ENCODE data around the gene IGFBP2.
A peak's percentile ranks its signal among the peaks of the same experiment; 100 is the strongest.
"Not testable (repeated sequence)": the region's sequence is repeated elsewhere in the genome, so short reads cannot be mapped to it uniquely, and the experiment has no call there.

The IGFBP2 gene, protein sequence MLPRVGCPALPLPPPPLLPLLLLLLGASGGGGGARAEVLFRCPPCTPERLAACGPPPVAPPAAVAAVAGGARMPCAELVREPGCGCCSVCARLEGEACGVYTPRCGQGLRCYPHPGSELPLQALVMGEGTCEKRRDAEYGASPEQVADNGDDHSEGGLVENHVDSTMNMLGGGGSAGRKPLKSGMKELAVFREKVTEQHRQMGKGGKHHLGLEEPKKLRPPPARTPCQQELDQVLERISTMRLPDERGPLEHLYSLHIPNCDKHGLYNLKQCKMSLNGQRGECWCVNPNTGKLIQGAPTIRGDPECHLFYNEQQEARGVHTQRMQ

DNA sequence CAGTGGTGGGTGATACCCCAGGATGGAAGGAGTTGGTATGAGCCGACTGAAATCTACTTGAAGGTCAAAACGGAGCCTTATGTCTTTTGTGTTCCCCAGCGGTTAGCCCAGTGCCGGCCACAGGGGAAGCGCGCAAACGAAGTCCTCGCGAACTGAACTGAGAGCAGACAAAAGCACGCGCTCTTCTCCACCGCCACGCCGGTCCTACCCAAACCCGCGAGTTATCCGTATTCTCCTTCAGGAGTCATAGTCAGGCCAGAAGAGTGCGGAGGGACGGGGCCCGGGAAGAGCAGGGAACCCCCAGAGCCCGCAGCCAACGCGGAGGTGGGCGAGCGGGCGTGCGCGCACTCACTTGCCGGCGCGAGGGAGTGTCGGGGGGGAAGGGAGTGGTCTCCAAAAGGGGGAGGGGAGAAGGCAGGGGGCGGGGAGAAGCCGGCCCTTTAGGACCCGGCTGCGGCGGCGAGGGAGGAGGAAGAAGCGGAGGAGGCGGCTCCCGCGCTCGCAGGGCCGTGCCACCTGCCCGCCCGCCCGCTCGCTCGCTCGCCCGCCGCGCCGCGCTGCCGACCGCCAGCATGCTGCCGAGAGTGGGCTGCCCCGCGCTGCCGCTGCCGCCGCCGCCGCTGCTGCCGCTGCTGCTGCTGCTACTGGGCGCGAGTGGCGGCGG lies at the start of gene IGFBP2:
Gene IGFBP2, plus strand, starts transcription at position 469 of the 664 bp plus-strand sequence. Its CDS starts 104 bp downstream, at position 573.
- DNase-seq, result peak; percentile 44

DNA sequence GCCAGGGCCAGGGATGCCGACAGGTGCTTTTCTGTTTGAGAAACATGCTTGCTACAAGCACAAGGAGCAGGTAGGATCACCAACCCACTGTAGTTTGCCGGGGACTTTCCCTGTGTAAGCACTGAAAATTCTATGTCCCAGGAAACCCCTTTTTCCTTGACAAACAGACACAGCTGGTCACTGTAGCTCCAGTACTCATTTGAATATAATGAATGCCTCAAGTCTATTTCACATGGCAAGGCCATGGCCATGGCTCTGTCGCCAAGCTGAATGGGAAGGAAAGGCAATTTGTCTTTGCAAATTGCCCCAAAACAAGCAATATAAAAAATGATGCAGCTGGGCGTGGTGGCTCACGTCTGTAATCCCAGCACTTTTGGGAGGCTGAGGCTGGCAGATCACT lies 49.6 kb upstream of the IGFBP2 start:
- DNase-seq, result no peak

DNA sequence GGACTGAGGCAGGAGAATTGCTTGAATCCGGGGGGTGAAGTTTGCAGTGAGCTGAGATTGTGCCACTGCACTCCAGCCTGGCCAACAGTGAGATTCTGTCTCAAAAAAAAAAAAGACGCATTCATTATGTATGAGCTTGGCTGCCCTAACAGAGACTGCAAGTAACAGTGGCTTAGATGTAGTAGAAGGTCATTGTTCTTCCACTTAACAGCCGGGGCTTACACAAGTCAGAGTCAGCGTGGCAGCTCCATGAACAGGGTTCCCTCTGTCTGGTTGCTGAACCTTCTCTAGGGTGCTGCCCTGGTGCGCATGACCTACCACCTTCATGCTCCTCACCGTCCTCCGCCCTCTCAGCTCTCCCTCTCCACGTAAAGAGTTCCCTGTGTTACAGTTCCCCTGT lies 49.1 kb upstream of the IGFBP2 start:
- no peak for DNase-seq

DNA sequence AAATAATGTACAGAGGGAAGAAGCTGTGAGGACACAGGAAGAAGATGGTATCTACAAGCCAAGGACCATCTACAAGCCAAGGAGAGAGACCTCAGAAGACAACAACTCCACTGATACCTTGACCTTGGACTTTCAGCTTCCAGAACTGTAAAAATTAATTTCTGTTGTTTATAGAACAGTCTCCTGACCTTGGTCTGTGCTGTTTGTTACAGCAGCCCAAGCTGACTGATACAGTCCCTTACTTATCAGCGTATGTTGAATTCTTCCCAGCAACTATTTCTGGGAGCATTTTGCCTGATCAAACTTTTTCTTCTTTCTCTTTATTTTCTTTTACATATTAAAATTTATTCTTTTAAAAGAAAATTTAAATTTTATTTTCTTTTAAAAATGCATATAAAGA lies 47.8 kb upstream of the IGFBP2 start:
- DNase-seq, result no peak

DNA sequence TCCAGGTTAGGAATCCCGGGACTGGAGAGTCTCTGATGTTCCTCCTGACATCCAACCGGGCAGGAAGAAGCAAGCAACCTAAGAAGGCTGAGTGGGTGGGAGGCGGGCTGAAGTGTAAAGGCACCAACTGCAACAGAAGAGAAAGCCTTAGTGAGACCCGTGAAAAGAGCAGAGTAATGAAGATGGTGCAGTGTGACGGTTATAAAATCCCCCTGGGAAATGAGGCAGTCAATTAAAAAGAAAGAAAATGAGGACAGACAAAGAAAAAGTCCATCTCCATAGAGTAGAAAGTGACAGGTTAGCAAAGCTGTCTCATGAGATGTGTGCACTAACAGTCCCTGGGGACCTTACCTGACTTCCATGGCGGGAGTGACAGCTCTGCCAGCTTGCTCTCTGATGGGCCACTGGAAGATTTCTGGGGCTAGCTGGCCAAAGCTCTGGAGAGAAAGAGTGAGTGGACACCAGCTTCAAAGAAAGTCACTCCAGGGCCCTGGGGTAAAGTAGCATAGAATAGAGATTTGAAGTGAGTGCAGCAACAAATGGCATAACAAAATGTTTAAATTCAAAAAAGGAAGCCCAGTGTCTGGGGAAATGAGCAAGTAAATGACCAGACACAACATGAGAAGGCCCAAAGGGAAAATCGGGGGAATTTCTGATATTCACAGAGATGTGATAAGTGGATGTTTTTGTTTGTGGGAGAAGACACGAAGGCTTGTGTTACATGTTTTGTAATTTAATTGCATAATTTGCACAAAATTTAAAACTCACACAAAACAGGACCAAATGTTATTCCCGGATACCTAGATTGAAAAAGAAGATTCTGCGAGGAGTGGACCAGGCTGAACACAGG lies 44.1 kb upstream of the IGFBP2 start:
- no peak for DNase-seq

DNA sequence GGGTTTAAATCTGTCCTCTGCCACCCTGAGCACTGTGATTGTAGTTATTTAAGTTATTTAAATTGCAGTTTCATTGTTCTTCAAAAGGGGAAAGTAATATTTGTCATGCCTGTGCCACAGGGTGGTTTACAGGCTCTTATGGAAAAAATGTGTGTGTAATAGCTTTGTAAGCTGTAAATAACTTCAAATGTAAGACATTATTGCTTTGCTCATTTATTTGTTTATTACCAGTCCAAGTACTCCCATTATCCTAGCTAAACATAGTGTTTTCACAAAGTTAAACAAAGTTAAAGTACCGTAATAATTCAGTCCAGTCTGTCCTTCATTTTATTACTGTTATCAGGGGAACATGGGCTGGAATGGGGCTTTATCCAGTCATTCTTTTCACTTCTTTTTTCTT lies 43.4 kb upstream of the IGFBP2 start:
- peak; percentile 5 for DNase-seq

DNA sequence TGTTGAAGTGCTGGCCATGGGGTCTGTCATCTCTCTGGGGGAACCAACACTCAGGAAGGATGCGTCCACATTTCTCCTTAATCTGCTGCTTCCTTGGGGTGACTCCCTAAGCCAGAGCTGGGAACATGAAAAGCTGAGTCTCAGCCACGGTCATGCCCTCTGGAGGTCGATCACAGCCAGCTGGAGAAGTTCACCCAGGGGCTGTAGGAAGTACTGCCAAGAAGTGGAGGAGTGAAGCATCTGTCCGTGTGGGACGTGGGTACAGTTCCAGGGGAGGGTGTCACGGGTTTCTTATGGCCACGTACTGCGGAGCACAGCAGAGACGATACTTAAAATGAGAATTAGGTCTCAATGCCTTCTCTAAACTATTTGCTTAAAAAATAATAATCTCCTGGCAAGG lies 42.4 kb upstream of the IGFBP2 start:
- no peak for DNase-seq

DNA sequence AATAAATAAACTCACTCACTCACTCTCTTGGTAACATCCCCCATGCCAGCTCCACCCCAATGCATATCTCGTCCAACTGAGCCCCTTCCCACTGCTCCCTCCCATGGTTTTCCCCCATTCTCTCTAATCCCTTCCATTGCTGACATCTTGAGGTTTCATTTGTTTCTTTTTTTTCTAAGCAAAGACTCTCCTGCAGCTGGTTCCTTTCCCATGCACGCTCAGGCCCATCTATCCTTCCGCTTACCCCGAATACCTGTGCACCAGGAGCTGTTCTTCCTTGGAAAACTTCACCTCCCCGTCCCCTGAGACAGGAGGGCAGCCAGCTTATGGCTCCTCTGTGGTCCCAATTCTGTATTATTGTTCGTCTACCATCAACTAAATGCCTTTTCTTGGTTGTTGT lies 41.7 kb upstream of the IGFBP2 start:
- no peak for DNase-seq

DNA sequence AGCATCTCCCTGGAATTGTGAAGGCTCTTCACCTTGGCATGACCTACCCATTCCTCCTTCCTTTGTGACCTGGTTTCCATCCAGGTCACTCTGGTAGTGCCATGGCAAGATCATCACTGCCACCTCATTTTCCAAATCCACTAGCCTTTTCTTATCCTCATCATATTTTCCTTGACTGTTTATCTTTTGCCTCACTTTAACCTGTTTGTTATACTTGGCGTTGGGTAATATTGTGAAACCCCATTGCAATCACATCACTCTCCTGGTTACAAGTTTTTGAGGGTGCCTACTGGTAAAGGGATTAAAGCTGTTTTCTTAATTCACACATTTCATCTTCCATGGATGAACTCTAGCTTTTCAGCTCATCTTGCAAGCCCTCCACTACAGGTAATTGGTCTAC lies 39.1 kb upstream of the IGFBP2 start:
- DNase-seq, result no peak

DNA sequence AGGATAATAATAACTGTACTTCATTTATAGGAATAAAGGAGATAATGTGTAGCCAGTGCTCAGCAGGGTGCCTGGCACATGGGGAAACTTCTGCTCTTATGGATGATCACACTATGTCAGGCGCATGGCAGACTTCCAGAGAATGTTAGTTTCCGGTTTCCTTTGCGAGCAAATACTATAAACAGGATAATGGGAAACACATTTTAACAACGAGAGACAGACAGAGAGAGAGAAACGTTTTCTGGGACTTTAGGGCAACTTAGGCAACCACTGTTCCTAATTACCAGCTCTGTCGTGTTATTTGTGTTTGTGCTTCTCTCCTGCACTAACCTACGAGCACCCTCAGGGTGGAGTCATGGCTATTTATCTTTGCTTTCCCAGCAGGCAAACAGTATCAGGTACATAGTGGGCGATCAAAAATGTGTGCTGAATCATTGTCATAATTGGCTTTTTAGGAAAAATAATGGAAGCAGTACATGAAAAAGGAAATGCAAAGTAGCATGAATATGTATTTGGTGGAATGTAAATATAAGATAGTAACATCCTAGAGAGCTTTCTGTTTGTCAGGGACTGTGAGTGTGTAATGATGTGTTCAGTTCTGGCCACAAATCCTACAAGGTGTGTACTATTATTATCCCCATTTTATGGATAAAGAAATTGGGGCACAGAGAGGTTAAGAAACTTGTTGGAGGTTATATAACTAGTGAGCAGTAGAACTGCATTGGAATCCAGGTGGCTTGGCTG lies 36.8 kb upstream of the IGFBP2 start:
- DNase-seq, result peak; percentile 35

DNA sequence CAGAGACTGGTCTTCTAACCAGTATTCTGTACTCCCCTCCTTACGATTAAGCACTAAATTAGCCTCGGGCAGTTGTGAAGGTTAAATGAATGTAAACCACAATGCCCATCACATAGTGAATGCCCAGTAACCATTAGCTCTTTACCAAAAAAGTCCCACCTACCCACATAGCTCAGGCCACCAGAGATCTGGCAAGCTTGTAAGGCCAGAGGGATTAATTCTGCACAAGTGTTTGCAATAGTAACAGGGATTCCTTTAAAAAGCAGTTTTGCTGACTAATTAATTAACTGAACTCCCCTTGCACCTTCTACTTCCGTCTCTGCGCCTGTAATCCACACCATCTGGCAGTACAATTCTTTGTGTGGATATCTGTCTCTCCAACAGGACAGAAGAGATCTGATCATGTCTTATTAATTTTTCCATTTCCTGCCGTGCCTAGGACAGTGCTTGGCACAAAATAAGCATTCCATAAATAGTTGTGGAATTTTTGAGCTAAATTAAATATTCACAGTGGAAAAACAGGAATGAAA lies 36.2 kb upstream of the IGFBP2 start:
- no peak for DNase-seq

DNA sequence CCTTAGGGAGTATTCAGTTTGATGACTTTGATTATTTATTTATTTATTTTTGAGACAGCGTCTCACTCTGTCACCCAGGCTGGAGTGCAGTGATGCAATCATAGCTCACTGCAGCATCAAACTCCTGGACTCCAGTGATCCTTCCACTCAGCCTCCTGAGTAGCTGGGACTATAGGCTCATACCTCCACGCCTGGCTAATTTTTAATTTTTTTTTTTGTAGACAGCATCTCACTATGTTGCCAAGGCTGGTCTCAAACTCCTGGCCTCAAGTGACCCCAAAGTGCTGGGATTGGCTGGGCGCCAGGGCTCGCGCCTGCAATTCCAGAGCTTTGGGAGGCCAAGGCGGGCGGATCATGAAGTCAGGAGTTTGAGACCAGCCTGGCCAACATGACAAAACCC lies 35.4 kb upstream of the IGFBP2 start:
- DNase-seq, result not testable (repeated sequence)

DNA sequence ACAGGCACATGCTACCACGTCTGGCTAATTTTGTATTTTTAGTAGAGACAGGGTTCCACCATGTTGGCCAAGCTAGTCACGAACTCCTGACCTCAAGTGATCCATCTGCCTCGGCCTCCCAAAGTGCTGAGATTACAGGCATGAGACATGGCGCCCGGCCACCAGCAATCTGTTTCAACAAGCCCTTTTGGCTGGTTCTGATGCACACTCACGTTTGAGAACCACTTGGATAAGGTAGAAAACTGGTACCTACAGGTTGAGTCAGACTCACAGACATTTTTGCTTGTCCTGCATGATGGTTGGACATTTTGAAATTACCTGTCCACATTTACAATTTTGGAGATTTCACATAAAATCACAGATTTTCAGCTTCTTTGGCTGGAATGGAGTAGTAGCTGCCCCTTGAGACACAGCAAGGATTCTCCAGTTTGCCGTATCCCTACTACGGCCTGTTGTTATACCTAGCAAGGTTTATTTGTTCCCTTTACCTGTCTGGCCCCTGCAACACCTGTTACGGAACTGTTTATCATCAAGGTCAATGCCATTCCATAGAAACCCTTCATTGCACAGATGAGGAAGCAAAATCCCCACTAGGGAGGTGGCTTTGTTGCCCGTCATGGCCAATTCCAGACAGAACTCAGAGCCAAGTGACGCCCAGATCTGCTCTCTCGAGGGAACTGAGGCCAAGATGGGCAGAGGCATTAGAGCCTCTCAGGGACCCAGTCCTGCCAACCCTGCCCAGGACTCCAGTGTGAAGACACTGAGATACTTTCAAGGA lies 31.4 kb upstream of the IGFBP2 start:
- no peak for DNase-seq

DNA sequence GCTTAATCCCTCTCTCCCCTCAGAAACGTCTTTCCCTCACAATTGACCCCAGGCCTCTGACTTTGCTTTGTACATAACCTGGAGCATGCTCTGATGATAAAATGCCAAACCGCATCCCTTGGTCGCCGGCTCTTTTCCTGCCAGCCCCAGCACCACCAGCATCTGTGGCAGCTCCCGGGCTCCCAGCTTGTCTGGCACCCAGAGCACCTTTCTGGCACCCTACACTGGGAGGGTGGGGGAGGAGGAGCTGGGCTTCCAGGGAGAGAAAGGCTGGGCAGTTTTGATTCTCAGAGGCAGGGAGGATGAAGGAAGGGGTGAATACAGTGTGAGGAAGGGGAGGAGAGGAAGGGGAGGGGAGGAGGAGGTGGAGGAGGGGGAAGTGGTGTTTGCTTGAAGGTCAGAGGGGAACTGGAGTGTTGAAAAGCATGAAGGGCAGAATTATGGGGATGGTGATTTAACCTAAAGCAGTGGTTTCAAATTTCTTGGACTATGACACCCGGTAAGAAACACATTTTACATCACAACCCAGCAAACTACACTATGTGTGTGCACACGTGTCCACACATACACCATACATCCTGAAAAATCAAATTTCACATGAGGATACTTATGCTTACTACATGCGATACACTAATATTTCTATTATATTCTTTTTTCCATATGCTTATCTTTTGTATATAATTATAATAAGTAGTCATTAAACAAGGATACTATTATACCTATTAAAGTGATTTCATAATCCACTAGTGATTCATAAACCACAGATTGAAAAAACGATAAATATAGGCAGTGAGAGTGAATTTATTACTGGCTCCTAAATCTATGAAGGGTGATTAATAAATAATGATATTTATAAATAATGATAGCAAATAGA lies 30.0 kb upstream of the IGFBP2 start:
- DNase-seq, result no peak

DNA sequence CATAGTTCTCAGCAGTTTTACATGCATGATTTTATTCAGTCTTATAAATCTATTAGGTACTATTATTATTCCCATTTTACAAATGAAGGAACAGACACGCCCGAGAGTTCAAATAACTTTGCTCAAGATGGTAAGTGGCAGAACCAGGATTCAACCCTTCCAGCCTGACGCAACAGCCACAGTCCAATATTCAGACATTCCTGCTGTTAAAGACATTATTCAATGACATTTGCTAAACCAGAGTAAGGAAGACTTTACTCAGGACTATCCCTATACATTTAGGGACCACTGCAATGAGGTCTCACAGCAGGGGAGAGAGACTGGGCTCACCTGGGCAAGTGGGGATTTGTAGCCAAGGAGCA lies 29.4 kb upstream of the IGFBP2 start:
- DNase-seq, result no peak

DNA sequence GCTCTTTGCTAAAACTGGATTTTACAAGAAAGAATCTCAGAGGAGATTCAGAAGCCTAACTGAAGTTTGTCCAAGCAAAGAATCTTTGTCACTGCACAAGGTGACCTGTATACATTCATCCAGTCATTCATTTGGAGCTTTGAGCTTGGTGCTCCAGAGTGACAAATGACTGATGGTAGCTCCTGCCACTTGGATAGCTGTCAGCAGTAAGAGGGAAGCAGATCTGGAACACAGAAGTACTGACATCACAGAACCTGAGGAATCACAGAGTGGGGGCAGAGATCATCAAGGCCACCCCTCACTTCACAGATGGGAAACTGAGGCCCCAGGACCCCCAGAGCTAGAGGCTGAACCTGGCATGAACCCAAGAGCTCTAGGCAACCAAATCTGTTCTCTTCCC lies 28.8 kb upstream of the IGFBP2 start:
- DNase-seq, result no peak

DNA sequence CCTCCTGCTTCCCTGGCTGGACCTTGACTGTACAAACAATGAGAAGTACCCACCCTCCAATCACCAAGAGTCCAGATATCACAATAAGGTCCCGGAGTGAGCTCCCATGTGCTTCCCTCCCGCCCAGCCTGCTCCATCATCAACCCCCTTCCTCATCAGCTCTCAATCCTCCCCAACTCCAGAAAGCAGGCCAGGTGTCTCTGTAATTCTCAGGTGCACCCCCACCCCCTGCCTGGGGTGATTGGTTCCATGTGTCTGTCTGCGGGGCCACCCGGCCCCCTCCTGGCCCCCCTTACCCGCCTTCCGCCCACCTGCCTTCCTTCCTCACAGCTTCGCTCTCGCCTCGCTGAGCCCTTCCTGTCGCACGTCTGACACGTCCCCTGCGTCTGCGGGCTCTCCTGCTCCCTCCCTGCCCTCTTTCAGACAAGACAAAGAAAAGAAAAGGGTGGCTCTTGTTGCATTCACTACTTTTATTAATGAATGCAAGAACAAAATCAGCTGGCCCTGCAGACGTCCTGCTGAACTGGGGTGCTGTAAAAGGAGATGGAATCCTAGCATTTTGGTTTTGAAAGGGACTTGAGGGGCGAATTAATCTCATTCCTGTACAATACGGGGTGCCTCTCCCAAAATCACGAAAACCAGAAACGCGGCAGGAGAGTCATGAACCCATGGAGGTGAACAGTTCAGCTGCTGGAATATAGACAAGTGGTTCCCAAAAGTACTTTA lies 26.5 kb upstream of the IGFBP2 start:
- DNase-seq, result peak; percentile 69

DNA sequence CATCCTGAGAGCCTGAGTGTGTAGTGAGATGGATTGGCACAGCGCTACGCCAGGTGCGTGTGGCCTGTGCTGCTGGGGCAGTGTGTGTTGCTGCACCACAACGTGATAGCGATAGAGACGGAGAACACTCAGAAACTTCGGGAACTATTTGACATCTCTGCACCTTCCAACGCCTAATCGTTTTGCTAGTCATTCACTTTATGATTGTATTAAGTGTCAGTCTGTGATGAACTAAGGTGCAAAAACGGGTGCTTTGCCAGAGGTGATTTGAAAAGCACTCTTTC lies 26.0 kb upstream of the IGFBP2 start:
- peak; percentile 40 for DNase-seq

DNA sequence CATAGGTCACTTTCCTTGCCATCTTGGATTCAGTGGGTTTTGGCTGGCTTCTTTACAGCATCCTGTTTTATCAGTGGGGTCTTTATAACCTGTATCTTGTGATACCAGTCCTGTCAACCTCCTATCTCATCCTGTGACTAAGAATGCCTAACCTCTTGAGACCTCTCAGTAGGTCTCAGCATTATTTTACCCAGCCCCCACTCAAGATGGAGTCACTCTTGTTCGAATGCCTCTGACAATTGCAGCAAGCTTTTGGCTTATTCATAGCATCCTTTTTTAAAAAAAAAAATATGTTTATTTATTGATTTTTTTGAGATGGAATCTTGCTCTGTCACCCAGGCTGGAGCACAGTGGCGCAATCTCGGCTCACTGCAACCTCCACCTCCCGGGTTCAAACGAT lies 24.7 kb upstream of the IGFBP2 start:
- no peak for DNase-seq

DNA sequence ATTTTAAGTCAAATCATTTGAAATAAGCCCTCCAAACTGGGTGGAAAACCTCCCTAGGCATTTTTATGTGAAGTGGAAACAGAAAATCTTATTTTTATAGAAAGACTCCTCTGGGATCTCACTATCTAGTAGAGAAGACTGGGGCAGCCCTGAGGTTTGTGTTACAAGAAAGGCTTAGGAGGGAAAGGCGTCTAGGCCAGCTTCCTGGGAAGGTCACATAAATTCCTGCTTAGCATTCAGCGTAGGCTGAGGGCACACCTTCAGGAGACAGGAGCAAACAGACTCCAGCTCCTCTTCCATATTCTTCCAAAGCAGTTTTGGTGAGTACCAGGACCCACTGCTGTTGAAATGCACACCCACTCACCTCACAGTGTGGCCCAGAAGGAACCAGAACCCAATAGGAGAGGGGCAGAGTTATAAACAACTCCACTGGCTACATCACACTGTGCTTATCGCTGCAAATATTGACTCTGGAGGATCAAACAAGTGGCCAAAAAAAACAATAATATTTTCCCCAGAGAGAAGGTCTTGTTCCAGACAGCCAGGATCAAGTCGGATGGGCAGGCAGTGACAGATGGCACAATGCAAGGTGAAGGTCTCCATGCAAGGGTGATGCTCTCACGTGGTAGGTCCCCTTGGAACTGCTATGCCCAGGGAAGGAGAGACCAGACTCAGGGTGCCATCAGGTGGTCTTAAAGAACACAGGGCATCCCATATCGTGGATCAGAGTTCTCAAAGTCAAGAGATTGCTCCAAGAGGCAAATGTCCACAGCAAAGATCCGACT lies 17.7 kb upstream of the IGFBP2 start:
- DNase-seq, result no peak

Data from NCI-H774 (cell line).